HG02870 (cell line): ENCODE results near the gene HNRNPD.
"Not testable (repeated sequence)": the region's sequence is repeated elsewhere in the genome, so short reads cannot be mapped to it uniquely, and the experiment has no call there.

Experiments used
- ATAC-seq: cut with Tn5 transposase; IDR thresholded peaks from one replicate; pipeline ENCODE4 v1.9.1; 2021; ENCODE audit warnings: mild to moderate bottlenecking, moderate library complexity; ENCODE audit not compliant: unreplicated experiment

HNRNPD gene

DNA sequence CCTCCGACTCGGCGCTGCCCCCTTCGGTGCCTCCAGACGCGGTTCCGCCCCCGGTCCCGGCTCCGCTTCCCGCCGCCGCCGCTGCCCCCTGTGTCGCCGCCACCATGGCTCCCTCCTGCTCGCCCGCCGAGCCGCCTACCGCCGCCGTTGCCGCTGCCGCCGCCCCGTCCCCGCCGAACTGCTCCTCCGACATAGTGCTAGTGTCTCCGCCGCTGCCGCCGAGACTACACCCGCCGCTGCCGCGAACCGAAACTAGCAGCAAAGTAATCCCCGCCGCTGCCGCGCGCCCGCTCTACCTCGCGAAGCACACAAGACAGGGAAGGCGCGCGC, 340 bp downstream of the HNRNPD start:
- peak; percentile 10 for ATAC-seq

- ATAC-seq: no peak
These were observed 990 bp downstream of the HNRNPD start for GRCh38 chr4:82372517-82373485.

- no peak for ATAC-seq
These were observed 2.3 kb downstream of the HNRNPD start for GRCh38 chr4:82371497-82371896.

DNA sequence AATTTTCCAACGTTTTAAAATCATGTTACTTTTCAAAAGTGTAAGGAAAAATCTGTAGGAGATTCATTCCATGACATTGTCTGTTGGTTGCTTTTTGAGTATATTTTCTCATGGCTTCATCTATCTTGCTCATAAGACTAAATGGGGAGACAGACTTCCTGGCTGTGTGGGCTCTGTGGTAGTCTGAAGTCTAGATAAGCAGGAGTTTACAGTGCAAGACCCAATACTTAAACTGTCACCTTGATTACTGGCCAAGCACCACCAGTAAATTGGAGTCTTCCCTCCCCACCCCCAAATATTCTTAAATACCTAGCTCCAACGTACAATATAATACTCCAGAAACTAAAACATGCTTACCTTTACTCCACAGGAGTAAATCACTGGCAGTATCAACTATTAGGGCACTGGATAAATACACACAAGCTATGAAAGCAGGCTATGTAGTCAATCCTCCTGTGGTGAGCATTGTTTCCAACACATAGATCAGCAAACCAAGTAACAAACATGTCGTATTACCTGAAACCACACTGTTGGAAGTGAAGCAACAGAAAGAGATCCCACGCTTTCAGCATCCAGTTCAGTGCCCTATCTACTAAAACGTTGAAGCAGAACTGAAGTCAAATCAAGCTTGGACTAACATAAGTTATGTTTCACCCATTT, 6.2 kb downstream of the HNRNPD start:
- ATAC-seq: no peak

DNA sequence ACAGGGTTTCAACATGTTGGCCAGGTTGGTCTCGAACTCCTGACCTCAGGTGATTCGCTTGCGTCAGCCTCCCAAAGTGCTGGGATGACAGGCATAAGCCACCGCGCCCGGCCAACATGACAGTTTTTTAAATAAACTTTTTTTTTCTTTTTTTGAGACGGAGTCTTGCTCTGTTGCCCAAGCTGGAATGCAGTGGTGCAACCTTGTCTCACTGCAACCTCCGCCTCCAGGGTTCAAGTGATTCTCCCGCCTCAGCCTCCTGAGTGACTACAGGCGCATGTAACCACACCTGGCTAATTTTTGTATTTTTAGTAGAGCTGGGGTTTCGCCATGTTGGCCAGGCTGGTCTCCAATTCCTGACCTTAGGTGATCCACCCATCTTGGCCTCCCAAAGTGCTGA, 7.4 kb downstream of the HNRNPD start:
- not testable (repeated sequence) for ATAC-seq

DNA sequence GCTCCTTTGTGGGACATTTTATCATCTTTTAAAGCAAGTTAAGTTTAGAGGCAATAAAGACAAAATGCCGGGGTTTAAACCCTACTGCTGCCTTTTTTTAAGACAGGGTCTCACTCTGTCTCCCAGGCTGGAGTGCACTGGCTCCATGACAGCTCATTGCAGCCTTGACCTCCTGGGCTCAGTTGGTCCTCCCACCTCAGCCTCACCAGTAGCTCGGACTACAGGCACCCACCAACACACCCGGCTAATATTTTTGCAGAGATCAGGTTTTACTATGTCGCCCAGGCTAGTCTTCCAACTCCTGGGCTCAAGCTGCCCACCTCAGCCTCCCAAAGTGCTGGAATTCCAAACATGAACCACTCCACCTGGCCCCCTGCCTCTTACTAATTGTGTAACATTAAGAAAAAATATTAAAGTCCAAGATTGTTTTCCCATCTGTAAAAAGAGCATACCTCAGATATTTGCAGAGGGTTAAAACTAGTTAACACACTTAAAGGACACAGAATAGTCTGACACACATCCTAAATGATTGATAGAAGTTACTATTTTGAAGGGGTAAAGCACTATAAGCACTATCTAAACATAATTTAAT, 9.8 kb downstream of the HNRNPD start:
- ATAC-seq: no peak

- ATAC-seq: peak; percentile 58
These were observed 11.2 kb downstream of the HNRNPD start for GRCh38 chr4:82362565-82362964.

DNA sequence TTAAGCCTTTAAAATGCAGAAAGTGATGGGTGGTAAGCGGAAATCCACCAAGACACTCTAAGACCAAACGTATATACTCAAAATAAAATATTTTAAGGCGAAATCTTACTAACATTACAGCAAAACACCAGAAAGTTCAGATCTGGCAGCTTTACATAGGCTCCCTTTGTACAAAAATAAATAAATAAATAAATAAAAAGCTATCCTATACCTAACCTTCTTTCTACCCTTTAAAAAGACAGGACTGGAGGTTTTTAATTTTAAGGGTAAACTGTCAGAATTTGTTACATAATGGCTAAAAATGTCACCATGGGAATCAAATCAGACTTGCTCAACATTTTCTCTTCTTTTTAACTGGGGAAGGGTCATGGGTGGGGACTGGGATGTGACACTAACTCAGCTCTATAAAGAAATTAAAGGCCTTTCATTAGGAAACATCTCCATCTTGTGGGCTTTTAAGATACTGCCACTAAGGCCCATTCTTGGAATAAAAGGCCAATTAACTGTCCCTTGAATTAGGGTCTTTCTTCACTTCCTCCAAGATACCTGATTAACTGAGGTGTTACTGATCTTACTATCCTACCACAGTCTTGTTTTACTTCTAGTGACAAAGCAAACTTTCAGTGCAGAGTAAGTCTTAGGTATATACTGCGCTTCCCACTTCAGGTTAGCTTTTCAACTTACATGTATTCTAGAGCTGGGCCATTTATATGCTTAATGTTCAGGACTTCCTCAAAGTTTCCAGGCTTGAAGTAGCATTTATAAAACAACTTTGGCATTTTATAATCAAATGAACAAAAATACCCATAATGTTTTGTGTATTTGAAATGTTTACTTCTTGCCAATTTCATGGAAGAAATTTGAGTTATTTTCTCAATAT, 13.3 kb downstream of the HNRNPD start:
- no peak for ATAC-seq

DNA sequence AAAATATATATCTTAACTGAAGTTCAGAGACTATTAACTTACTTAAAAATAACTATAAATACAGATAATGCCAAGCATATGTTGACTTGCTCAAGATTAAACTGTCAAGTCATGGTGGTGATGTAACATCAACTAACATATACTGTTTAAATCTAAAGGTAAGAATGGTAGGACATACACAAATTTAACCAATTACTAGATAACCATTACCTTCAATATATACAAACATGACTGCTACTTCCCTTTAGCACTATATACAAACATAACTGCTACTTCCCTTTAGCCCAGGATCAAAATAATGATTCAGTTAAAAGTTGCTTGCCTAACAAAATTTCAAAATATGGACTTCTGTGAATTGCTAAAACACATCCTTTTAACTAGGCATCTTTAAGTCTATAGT, 14.9 kb downstream of the HNRNPD start:
- ATAC-seq: no peak

DNA sequence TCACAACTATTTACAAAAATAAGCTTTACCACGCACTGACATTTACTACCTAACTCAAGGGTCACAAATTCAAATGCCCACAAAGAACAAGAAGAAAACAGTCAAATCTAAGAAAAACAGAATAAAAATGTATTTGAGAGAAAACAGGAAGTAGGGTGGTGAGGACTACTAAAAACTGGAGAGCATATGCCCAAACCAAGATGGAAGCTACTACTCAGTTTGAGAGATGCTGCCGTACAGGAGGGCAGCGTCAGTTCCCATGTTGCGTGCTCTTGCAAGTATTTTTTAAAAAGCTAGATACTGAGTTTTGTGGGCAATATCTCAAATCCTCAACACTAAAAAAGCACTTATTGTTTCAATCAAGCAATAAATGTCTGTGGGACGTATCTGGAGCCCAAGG, 16.2 kb downstream of the HNRNPD start:
- ATAC-seq: no peak

- no peak for ATAC-seq
These were observed 19.0 kb downstream of the HNRNPD start for GRCh38 chr4:82354788-82355187.

GRCh38 chr4:82352825-82353366, 20.9 kb downstream of the HNRNPD start:
- ATAC-seq: peak; percentile 66

- ATAC-seq: no peak
These were observed 21.5 kb downstream of the HNRNPD start for GRCh38 chr4:82352118-82352824.

- no peak for ATAC-seq
These were observed 27.7 kb downstream of the HNRNPD start for GRCh38 chr4:82346126-82346525.

DNA sequence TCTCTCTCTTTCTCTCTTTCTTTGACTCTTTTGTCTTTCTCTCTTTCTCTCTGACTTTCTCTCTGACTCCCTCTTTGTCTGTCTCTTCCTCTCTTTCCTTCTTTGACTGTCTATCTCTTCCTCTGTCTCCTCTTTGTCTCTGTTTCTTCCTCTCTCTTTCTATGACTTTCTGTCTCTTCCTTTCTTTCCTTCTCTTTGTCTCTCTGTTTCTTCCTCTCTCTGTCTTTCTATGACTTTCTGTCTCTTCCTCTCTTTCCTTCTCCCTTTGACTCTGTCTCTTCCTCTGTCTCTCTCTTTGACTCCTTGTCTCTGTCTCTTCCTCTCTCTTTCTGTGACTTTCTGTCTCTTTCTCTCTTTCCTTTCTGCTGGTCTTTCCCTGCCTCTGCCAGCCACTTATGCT, 38.7 kb downstream of the HNRNPD start:
- no peak for ATAC-seq

GRCh38 chr4:82333641-82334040, 40.1 kb downstream of the HNRNPD start:
- ATAC-seq: not testable (repeated sequence)

DNA sequence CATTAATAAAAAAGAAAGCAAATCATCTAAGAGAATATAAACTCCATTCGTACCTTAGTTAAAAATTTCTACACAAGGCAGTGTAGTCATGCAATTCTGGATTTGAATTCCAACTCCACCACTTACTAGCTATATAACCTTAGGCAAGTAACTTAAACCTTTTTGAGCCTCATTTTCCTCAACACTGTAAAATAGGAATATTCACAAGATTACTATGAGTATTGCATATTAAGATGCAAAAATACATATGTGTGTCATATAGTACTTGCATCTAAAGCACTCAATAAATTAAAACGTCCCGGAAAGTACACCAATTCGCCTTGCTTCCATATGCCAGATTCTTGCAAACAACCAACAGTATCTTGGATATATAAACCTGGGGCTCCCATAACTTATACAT, 42.0 kb downstream of the HNRNPD start:
- no peak for ATAC-seq

GRCh38 chr4:82320351-82320750, 53.4 kb downstream of the HNRNPD start:
- no peak for ATAC-seq

GRCh38 chr4:82303063-82303462, 70.7 kb downstream of the HNRNPD start:
- ATAC-seq: not testable (repeated sequence)
